Esophagus muscularis mucosa (tissue), 3 donors: ENCODE measurements around the gene HHATL.

Source experiments
- POLR2A ChIP-seq: fragments of 450-650 bp; IDR thresholded peaks from one replicate; pipeline ENCODE4 v1.6.1; 2017; ENCODE audit warnings: antibody characterized with exemption, moderate library complexity, mild to moderate bottlenecking, low read depth
- POLR2AphosphoS5 ChIP-seq, 2 donors: sonication (generic); formaldehyde crosslinking; IDR thresholded peaks; one replicate each; pipeline ENCODE4 v1.6.1; 2017; ENCODE audit warnings: antibody characterized with exemption in 2 of 2
- TF ChIP-seq, protein P1 (sequence below), 3 experiments: fragments of 200-600 bp in 2 of 3; fragments of 450-650 bp in 1 of 3; sonication (generic) in 2 of 3; IDR thresholded peaks; one replicate each; pipeline ENCODE4 v1.5.1; 2017 to 2019; ENCODE audit warnings: antibody characterized with exemption in 3 of 3, mild to moderate bottlenecking in 2 of 3, moderate library complexity in 1 of 3

DNA sequence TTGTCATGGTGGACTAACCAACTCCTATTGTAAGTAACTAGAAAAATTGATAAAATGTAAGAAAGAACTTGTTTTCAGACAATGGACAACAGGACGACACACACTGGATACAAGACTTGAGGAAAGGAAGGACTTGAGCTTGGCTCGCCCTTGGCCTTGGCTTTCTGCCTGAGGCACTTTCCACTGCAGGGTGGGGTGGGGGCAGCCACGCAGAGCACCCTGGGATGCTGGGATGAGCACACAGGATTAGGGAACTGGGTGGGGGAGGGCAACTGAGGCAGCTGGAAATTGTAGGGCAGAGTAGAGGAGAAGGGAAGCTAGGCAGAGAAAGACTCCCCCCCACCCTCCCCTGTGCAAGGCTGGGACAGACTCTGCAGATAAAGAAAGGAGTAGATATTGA is 25.5 kb upstream of the HHATL start:
- no peak for TF ChIP-seq POLR2A
- TF ChIP-seq, protein P1, sequence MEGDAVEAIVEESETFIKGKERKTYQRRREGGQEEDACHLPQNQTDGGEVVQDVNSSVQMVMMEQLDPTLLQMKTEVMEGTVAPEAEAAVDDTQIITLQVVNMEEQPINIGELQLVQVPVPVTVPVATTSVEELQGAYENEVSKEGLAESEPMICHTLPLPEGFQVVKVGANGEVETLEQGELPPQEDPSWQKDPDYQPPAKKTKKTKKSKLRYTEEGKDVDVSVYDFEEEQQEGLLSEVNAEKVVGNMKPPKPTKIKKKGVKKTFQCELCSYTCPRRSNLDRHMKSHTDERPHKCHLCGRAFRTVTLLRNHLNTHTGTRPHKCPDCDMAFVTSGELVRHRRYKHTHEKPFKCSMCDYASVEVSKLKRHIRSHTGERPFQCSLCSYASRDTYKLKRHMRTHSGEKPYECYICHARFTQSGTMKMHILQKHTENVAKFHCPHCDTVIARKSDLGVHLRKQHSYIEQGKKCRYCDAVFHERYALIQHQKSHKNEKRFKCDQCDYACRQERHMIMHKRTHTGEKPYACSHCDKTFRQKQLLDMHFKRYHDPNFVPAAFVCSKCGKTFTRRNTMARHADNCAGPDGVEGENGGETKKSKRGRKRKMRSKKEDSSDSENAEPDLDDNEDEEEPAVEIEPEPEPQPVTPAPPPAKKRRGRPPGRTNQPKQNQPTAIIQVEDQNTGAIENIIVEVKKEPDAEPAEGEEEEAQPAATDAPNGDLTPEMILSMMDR (IDR thresholded peaks at IDR 0.05) = no peak
- TF ChIP-seq POLR2AphosphoS5 (IDR thresholded peaks at IDR 0.05) = no peak
